ENCODE results near the gene CDKN1B. TPM values are rescaled to one million over a fixed set of nuclear protein-coding genes. Genes with fewer than 3 reads are reported as not detected.

Gene CDKN1B
- total RNA-seq, 1 donor from 2014 or later = 78.9 TPM

GRCh38 chr12:12676605-12677004 is 40.6 kb upstream of the CDKN1B start:
- no peak overlapping the region for H3K4me3 Mint-ChIP-seq (ENCODE audit: unreplicated experiment)
- peaks cover 3% of the 10 kb centered on the region for H3K27me3 Mint-ChIP-seq (ENCODE audit: unreplicated experiment)
- no peak for TF ChIP-seq CTCF (IDR thresholded peaks at IDR 0.05)
- DNase-seq (ENCODE audit: extremely low spot score, unreplicated experiment) = no peak
- no peak overlapping the region for H3K27ac Mint-ChIP-seq (ENCODE audit: unreplicated experiment)
- peaks cover 7% of the 10 kb centered on the region for H3K4me1 Mint-ChIP-seq (ENCODE audit: unreplicated experiment)
- H3K9me3 Mint-ChIP-seq (ENCODE audit: unreplicated experiment) = no peaks in the 10 kb centered on the region
- H3K36me3 Mint-ChIP-seq (ENCODE audit: unreplicated experiment) = no peaks in the 10 kb centered on the region

GRCh38 chr12:12681061-12681765 is 36.0 kb upstream of the CDKN1B start:
- no peak for TF ChIP-seq CTCF (IDR thresholded peaks at IDR 0.05)
- DNase-seq (ENCODE audit: extremely low spot score, unreplicated experiment) = no peak
- Mint-ChIP-seq H3K27me3 (ENCODE audit: unreplicated experiment) (peaks cover 12% of the 10 kb centered on the region), H3K27ac (ENCODE audit: unreplicated experiment) (no peak overlapping the region), H3K4me1 (ENCODE audit: unreplicated experiment) (peaks cover 3% of the 10 kb centered on the region), H3K4me3 (ENCODE audit: unreplicated experiment) (no peak overlapping the region), H3K36me3 (ENCODE audit: unreplicated experiment) (no peaks in the 10 kb centered on the region), H3K9me3 (ENCODE audit: unreplicated experiment) (no peaks in the 10 kb centered on the region)

- no peak for TF ChIP-seq CTCF (IDR thresholded peaks at IDR 0.05)
- Mint-ChIP-seq H3K4me1 (ENCODE audit: unreplicated experiment) (peaks cover 3% of the 10 kb centered on the region), H3K36me3 (ENCODE audit: unreplicated experiment) (no peaks in the 10 kb centered on the region), H3K4me3 (ENCODE audit: unreplicated experiment) (no peak overlapping the region), H3K9me3 (ENCODE audit: unreplicated experiment) (no peaks in the 10 kb centered on the region), H3K27me3 (ENCODE audit: unreplicated experiment) (peaks cover 12% of the 10 kb centered on the region), H3K27ac (ENCODE audit: unreplicated experiment) (no peak overlapping the region)
- DNase-seq (ENCODE audit: extremely low spot score, unreplicated experiment) = no peak
Measured at GRCh38 chr12:12682284-12682683, 34.9 kb upstream of the CDKN1B start.

GRCh38 chr12:12683136-12683697 is 34.0 kb upstream of the CDKN1B start:
- no peak for TF ChIP-seq CTCF (IDR thresholded peaks at IDR 0.05)
- Mint-ChIP-seq H3K9me3 (ENCODE audit: unreplicated experiment) (no peaks in the 10 kb centered on the region), H3K36me3 (ENCODE audit: unreplicated experiment) (no peaks in the 10 kb centered on the region), H3K4me1 (ENCODE audit: unreplicated experiment) (peaks cover 3% of the 10 kb centered on the region), H3K27me3 (ENCODE audit: unreplicated experiment) (peaks cover 12% of the 10 kb centered on the region), H3K4me3 (ENCODE audit: unreplicated experiment) (no peak overlapping the region), H3K27ac (ENCODE audit: unreplicated experiment) (no peak overlapping the region)
- no peak for DNase-seq (ENCODE audit: extremely low spot score, unreplicated experiment)

GRCh38 chr12:12683725-12684124 is 33.4 kb upstream of the CDKN1B start:
- TF ChIP-seq CTCF (IDR thresholded peaks at IDR 0.05) = no peak
- Mint-ChIP-seq H3K4me3 (ENCODE audit: unreplicated experiment) (no peak overlapping the region), H3K9me3 (ENCODE audit: unreplicated experiment) (no peaks in the 10 kb centered on the region), H3K4me1 (ENCODE audit: unreplicated experiment) (peaks cover 3% of the 10 kb centered on the region), H3K36me3 (ENCODE audit: unreplicated experiment) (no peaks in the 10 kb centered on the region), H3K27me3 (ENCODE audit: unreplicated experiment) (peaks cover 12% of the 10 kb centered on the region), H3K27ac (ENCODE audit: unreplicated experiment) (no peak overlapping the region)
- DNase-seq (ENCODE audit: extremely low spot score, unreplicated experiment) = no peak
